ENCODE results near the gene BABAM2.

- TF ChIP-seq, protein P1, sequence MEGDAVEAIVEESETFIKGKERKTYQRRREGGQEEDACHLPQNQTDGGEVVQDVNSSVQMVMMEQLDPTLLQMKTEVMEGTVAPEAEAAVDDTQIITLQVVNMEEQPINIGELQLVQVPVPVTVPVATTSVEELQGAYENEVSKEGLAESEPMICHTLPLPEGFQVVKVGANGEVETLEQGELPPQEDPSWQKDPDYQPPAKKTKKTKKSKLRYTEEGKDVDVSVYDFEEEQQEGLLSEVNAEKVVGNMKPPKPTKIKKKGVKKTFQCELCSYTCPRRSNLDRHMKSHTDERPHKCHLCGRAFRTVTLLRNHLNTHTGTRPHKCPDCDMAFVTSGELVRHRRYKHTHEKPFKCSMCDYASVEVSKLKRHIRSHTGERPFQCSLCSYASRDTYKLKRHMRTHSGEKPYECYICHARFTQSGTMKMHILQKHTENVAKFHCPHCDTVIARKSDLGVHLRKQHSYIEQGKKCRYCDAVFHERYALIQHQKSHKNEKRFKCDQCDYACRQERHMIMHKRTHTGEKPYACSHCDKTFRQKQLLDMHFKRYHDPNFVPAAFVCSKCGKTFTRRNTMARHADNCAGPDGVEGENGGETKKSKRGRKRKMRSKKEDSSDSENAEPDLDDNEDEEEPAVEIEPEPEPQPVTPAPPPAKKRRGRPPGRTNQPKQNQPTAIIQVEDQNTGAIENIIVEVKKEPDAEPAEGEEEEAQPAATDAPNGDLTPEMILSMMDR (IDR thresholded peaks at IDR 0.05) = no peak
- TF ChIP-seq EZH2 (IDR thresholded peaks at IDR 0.05) (no peak), EZH2phosphoT487 (IDR thresholded peaks at IDR 0.05) (no peak)
Measured at GRCh38 chr2:27942612-27943547, 52.4 kb downstream of the BABAM2 start.

All from neural progenitor cell (in vitro differentiated cells).